ENCODE data around the gene SGO2.
A peak's percentile ranks its signal among the peaks of the same experiment; 100 is the strongest.

SGO2 gene

DNA sequence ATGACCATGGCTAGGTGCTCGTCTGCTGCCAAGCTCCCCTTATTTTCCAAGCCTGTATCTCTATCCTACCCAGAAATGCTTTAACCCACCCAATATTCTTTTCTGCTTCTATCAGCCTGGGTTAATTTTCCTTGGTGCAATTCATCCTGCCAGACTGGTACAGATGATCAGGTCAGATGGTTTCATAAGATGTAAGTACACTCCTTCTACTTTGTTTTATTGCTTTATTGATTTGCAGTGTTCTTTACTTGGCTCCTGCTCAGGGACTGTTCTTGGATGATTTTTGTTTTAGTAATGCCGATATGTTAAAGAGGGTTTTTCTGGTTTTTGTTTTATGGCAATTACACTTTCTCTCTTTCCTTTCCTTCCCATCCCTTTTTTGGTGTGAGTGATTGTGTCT lies 2.4 kb upstream of the SGO2 start:
- Histone ChIP-seq H3K36me3 (replicated peaks) (no peaks in the 10 kb centered on the region), H3K4me3 (ENCODE audit: low read depth, low read length) (no peak overlapping the region), H3K27ac (no peak overlapping the region), H3K27me3 (replicated peaks) (no peaks in the 10 kb centered on the region)
- TF ChIP-seq, protein P1, sequence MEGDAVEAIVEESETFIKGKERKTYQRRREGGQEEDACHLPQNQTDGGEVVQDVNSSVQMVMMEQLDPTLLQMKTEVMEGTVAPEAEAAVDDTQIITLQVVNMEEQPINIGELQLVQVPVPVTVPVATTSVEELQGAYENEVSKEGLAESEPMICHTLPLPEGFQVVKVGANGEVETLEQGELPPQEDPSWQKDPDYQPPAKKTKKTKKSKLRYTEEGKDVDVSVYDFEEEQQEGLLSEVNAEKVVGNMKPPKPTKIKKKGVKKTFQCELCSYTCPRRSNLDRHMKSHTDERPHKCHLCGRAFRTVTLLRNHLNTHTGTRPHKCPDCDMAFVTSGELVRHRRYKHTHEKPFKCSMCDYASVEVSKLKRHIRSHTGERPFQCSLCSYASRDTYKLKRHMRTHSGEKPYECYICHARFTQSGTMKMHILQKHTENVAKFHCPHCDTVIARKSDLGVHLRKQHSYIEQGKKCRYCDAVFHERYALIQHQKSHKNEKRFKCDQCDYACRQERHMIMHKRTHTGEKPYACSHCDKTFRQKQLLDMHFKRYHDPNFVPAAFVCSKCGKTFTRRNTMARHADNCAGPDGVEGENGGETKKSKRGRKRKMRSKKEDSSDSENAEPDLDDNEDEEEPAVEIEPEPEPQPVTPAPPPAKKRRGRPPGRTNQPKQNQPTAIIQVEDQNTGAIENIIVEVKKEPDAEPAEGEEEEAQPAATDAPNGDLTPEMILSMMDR (IDR thresholded peaks at IDR 0.05; ENCODE audit: low read depth, low read length, missing control alignments) = no peak
- in situ Hi-C loops (cut with HindIII; ENCODE audit: low pct_ligation_motif_present, low sequenced_read_pairs) = no loop called here
- DNase-seq = no peak

GRCh38 chr2:200525066-200525465 lies 941 bp upstream of the SGO2 start:
- TF ChIP-seq, protein P1 (IDR thresholded peaks at IDR 0.05; ENCODE audit: low read depth, low read length, missing control alignments) = no peak
- H3K4me3 ChIP-seq (ENCODE audit: low read depth, low read length) = no peak overlapping the region
- in situ Hi-C loops (cut with HindIII; ENCODE audit: low pct_ligation_motif_present, low sequenced_read_pairs) = no loop called here
- H3K36me3 ChIP-seq (replicated peaks) = no peaks in the 10 kb centered on the region
- DNase-seq = no peak
- H3K27me3 ChIP-seq (replicated peaks) = no peaks in the 10 kb centered on the region
- H3K27ac ChIP-seq = no peak overlapping the region

- no peaks in the 10 kb centered on the region for H3K36me3 ChIP-seq (replicated peaks)
- in situ Hi-C loops (cut with HindIII; ENCODE audit: low pct_ligation_motif_present, low sequenced_read_pairs) = no loop called here
- H3K27me3 ChIP-seq (replicated peaks) = no peaks in the 10 kb centered on the region
- no peak overlapping the region for H3K27ac ChIP-seq
- TF ChIP-seq, protein P1 (IDR thresholded peaks at IDR 0.05; ENCODE audit: low read depth, low read length, missing control alignments) = no peak
- no peak for DNase-seq
- peak overlapping the region; percentile 89 for H3K4me3 ChIP-seq (ENCODE audit: low read depth, low read length)
Observed at GRCh38 chr2:200525551-200525881, 491 bp upstream of the SGO2 start.

DNA sequence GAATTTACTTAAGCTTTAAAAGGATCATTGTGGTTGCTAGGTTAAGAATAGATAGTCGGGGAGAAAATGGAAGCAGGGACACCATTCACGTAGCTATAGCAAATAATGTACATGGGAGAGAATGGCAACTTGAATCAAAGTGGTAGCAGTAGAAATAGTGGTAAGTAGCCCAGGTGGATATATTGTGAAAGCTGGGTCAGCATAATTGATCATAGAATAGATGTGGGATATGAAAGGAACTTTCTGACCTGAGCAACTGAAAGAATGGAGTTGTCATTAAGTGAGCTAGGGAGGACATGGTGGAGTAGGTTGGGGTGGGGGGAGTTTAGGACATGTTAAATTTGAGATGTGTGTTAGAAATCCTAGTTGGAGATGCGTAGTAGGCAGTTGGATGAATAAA lies 2.2 kb downstream of the SGO2 start:
- DNase-seq = no peak
- H3K36me3 ChIP-seq (replicated peaks) = no peaks in the 10 kb centered on the region
- no peak overlapping the region for H3K4me3 ChIP-seq (ENCODE audit: low read depth, low read length)
- in situ Hi-C loops (cut with HindIII; ENCODE audit: low pct_ligation_motif_present, low sequenced_read_pairs) = no loop called here
- no peaks in the 10 kb centered on the region for H3K27me3 ChIP-seq (replicated peaks)
- H3K27ac ChIP-seq = no peak overlapping the region
- TF ChIP-seq, protein P1 (IDR thresholded peaks at IDR 0.05; ENCODE audit: low read depth, low read length, missing control alignments) = no peak

GRCh38 chr2:200533754-200534153 lies 7.7 kb downstream of the SGO2 start:
- DNase-seq = no peak
- no peak overlapping the region for H3K27ac ChIP-seq
- H3K36me3 ChIP-seq (replicated peaks) = no peaks in the 10 kb centered on the region
- no peak overlapping the region for H3K4me3 ChIP-seq (ENCODE audit: low read depth, low read length)
- in situ Hi-C loops (cut with HindIII; ENCODE audit: low pct_ligation_motif_present, low sequenced_read_pairs) = no loop called here
- H3K27me3 ChIP-seq (replicated peaks) = no peaks in the 10 kb centered on the region
- TF ChIP-seq, protein P1 (IDR thresholded peaks at IDR 0.05; ENCODE audit: low read depth, low read length, missing control alignments) = no peak

DNA sequence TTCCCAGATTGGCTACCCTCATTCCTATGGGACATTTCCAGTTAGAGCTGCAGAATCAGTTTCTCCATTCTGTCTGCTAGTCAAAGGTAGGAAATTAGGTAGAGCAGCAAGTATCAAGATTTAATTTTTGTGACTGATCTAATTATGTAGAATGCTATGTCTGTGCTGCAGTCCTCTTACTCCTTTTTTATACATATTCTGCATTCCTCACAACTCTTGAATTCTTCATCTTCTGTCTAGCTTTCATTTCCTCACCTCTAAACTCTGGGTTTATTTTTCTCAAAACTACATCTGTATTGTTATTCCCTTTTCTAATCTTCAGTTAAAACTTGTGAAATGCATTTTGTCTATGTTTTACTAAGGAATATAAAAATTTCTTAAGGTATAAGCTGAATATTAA lies 8.6 kb downstream of the SGO2 start:
- TF ChIP-seq, protein P1 (IDR thresholded peaks at IDR 0.05; ENCODE audit: low read depth, low read length, missing control alignments) = no peak
- in situ Hi-C loops (cut with HindIII; ENCODE audit: low pct_ligation_motif_present, low sequenced_read_pairs) = no loop called here
- H3K36me3 ChIP-seq (replicated peaks) = no peaks in the 10 kb centered on the region
- H3K27ac ChIP-seq = no peak overlapping the region
- no peaks in the 10 kb centered on the region for H3K27me3 ChIP-seq (replicated peaks)
- DNase-seq = no peak
- H3K4me3 ChIP-seq (ENCODE audit: low read depth, low read length) = no peak overlapping the region
